ENCODE results near the gene FPR2. TPM values are rescaled to one million over a fixed set of nuclear protein-coding genes. Genes with fewer than 3 reads are reported as not detected.
A peak's percentile ranks its signal among the peaks of the same experiment; 100 is the strongest.
"Not testable (repeated sequence)": the region's sequence is repeated elsewhere in the genome, so short reads cannot be mapped to it uniquely, and the experiment has no call there.

Gene FPR2
- polyA plus RNA-seq, 6 donors from 2014 or later = 0.71 TPM; not detected in 5

DNA sequence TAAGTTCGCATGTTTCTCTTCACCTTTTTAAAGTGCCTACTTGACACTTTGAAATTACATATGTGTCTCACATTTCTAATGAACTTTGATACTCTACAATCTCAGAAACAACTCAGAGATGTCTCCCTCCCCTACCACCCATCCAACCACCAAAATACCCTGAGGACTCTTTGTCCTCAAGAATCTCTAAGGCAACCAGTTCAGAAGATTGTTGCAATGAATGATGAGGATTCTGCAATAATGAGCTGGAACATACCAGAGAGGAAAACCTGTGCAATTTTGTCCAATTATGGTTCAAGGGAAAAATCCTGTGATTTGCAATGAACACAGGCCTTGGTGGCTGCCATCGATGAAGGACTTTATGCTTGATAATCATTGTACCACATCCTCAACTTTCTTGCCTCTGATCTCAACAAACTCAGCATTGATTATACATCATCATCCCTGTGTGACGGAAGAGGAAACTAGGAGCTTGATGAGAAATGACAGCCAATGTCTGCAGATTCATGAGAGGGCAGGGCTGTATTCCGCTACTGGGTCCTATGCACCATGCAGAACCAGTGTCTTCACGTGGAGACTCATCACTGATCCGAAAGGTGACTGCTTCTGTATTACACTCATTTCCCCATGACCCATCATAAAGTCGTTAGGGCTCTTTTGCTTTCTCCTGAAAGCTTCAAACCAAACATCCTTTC lies 10.4 kb upstream of the FPR2 start:
- Mint-ChIP-seq H3K4me3 (peak overlapping the region in 1 of 8 donors; percentile 26), H3K27ac (no peak overlapping the region), H3K27me3 (peaks cover 6 to 20% (median 12%) of the 10 kb centered on the region in 3 donors), H3K36me3 (peaks cover 0 to 7% of the 10 kb centered on the region in 2 donors), H3K9me3 (peaks cover 0 to 11% (median 3%) of the 10 kb centered on the region in 7 donors), H3K4me1 (peaks cover 0 to 17% (median 11%) of the 10 kb centered on the region in 3 donors)
- DNase-seq = no peak
- no peak for ATAC-seq (ENCODE audit: low read depth in 2 of 2)

DNA sequence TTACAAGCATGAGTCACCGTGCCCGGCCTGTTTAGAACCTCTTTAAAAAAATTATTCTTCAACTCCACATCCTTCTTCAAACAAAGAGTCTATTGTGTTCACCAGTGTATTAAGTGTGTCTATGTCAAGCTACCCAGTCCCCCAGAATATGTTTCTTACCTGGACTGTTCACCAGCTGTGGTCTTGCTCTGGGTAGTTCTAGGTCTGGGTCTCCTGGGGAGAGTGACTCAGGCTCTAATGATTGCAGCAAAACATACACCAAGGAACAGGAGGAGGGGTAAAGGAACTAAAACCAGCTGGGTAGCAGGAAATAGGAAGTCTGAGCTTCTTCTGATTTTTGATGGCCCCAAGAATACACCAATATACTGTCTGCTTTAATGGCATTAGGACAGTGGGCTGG lies 9.3 kb upstream of the FPR2 start, which contains the start of gene FPR1:
Gene FPR1 (minus strand): TSS at position 224 of the 400 bp plus-strand sequence. CDS start 4,884 bp downstream, outside the sequence.
- peak within 1 kb of the TSS in 3 of 6 donors; percentile 66 to 85 (median 83) for H3K27ac Mint-ChIP-seq
- H3K4me1 Mint-ChIP-seq = peaks cover 0 to 17% (median 11%) of the 10 kb centered on the region in 3 donors
- peaks cover 10 to 21% (median 19%) of the 10 kb centered on the region in 3 donors for H3K27me3 Mint-ChIP-seq
- H3K9me3 Mint-ChIP-seq = peaks cover 0 to 16% (median 10%) of the 10 kb centered on the region in 7 donors
- peak within 1 kb of the TSS in 5 of 8 donors; percentile 6 to 29 (median 17) for H3K4me3 Mint-ChIP-seq
- peak; percentile 81 to 99 for ATAC-seq (ENCODE audit: low read depth in 2 of 2)
- peaks cover 0 to 7% of the 10 kb centered on the region in 2 donors for H3K36me3 Mint-ChIP-seq
- DNase-seq = peak; percentile 26

- ATAC-seq (ENCODE audit: low read depth in 2 of 2) (no peak), DNase-seq (no peak)
- H3K9me3 Mint-ChIP-seq = peaks cover 0 to 20% (median 10%) of the 10 kb centered on the region in 7 donors
- peaks cover 0 to 17% (median 11%) of the 10 kb centered on the region in 3 donors for H3K4me1 Mint-ChIP-seq
- no peak overlapping the region for H3K4me3 Mint-ChIP-seq
- no peak overlapping the region for H3K27ac Mint-ChIP-seq
- peaks cover 11 to 22% (median 15%) of the 10 kb centered on the region in 3 donors for H3K27me3 Mint-ChIP-seq
- H3K36me3 Mint-ChIP-seq = peaks cover 0 to 7% of the 10 kb centered on the region in 2 donors
Observed at GRCh38 chr19:51754109-51754508, 6.9 kb upstream of the FPR2 start.

DNA sequence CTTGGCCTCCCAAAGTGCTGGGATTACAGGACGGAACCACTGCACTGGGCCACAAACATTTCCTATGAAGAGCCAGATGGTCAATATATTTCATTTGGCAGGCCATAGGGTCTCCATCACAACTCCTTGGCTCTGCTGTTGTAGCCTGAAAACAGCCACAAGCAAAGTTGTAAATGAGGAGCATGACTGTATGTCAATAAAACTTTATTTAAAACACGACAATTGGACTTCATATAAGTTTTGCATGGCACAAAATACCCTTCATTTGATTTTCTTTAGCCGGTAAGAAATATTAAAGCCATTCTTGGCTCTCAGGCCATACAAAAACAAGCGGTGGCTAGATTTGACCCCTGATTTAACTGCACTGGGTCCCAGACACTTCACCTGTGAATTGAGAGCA lies 6.2 kb upstream of the FPR2 start:
- H3K27me3 Mint-ChIP-seq = peaks cover 11 to 22% (median 17%) of the 10 kb centered on the region in 3 donors
- no peak overlapping the region for H3K27ac Mint-ChIP-seq
- H3K36me3 Mint-ChIP-seq = peaks cover 0 to 7% of the 10 kb centered on the region in 2 donors
- no peak overlapping the region for H3K4me3 Mint-ChIP-seq
- peaks cover 0 to 22% (median 12%) of the 10 kb centered on the region in 7 donors for H3K9me3 Mint-ChIP-seq
- DNase-seq (no peak), ATAC-seq (ENCODE audit: low read depth in 2 of 2) (no peak)
- H3K4me1 Mint-ChIP-seq = peaks cover 0 to 17% (median 11%) of the 10 kb centered on the region in 3 donors

- ATAC-seq (ENCODE audit: low read depth in 2 of 2) (no peak), DNase-seq (no peak)
- peaks cover 13 to 22% (median 19%) of the 10 kb centered on the region in 3 donors for H3K27me3 Mint-ChIP-seq
- no peak overlapping the region for H3K4me3 Mint-ChIP-seq
- H3K36me3 Mint-ChIP-seq = peaks cover 0 to 7% of the 10 kb centered on the region in 2 donors
- peaks cover 0 to 17% (median 11%) of the 10 kb centered on the region in 3 donors for H3K4me1 Mint-ChIP-seq
- H3K9me3 Mint-ChIP-seq = peaks cover 0 to 24% (median 13%) of the 10 kb centered on the region in 7 donors
- no peak overlapping the region for H3K27ac Mint-ChIP-seq
Observed at GRCh38 chr19:51755571-51755970, 5.4 kb upstream of the FPR2 start.

GRCh38 chr19:51761696-51762095 lies 716 bp downstream of the FPR2 start:
- no peak for ATAC-seq (ENCODE audit: low read depth in 2 of 2)
- H3K27ac Mint-ChIP-seq = no peak overlapping the region

DNA sequence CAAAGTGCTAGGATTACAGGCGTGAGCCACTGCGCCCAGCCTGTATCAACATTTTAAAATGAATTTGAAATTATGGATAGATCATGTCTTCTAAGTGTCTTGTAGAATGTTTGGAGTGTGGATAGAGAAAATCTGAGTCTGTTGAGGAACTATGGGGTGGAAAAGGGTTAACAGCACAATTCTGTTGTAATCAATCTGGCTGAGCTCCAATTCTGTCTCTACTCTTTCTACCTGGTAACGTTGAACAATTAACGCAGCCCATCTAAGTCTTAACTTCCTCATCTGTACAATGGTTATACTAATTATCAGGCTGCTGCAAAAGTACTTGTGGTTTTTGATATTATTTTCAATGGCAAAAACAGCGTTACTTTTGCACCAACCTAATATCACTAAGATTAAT lies 4.1 kb downstream of the FPR2 start:
- Mint-ChIP-seq H3K36me3 (peaks cover 5 to 8% of the 10 kb centered on the region in 2 donors), H3K27me3 (peaks cover 19 to 58% (median 42%) of the 10 kb centered on the region in 3 donors), H3K4me3 (no peak overlapping the region), H3K4me1 (peaks cover 0 to 6% (median 5%) of the 10 kb centered on the region in 3 donors), H3K9me3 (peaks cover 0 to 8% (median 0%) of the 10 kb centered on the region in 7 donors), H3K27ac (no peak overlapping the region)
- ATAC-seq (ENCODE audit: low read depth in 2 of 2) (no peak), DNase-seq (no peak)

More at GRCh38 chr19:51761696-51762095, 716 bp downstream of the FPR2 start:
- no peak overlapping the region for H3K4me3 Mint-ChIP-seq
- no peak for DNase-seq
- peaks cover 5 to 8% of the 10 kb centered on the region in 2 donors for H3K36me3 Mint-ChIP-seq
- H3K4me1 Mint-ChIP-seq = peaks cover 0 to 6% (median 5%) of the 10 kb centered on the region in 3 donors
- H3K27me3 Mint-ChIP-seq = peaks cover 17 to 40% (median 39%) of the 10 kb centered on the region in 3 donors
- peaks cover 0 to 16% (median 7%) of the 10 kb centered on the region in 7 donors for H3K9me3 Mint-ChIP-seq

GRCh38 chr19:51766461-51766860 lies 5.5 kb downstream of the FPR2 start:
- peaks cover 0 to 8% (median 0%) of the 10 kb centered on the region in 7 donors for H3K9me3 Mint-ChIP-seq
- DNase-seq (no peak), ATAC-seq (ENCODE audit: low read depth in 2 of 2) (no peak)
- peaks cover 21 to 55% (median 43%) of the 10 kb centered on the region in 3 donors for H3K27me3 Mint-ChIP-seq
- peaks cover 0 to 7% (median 5%) of the 10 kb centered on the region in 3 donors for H3K4me1 Mint-ChIP-seq
- no peak overlapping the region for H3K4me3 Mint-ChIP-seq
- peaks cover 5 to 8% of the 10 kb centered on the region in 2 donors for H3K36me3 Mint-ChIP-seq
- H3K27ac Mint-ChIP-seq = no peak overlapping the region

GRCh38 chr19:51771376-51772130 lies 10.6 kb downstream of the FPR2 start:
- no peak overlapping the region for H3K4me3 Mint-ChIP-seq
- peaks cover 38 to 60% (median 51%) of the 10 kb centered on the region in 3 donors for H3K27me3 Mint-ChIP-seq
- H3K4me1 Mint-ChIP-seq = peaks cover 0 to 5% (median 0%) of the 10 kb centered on the region in 3 donors
- peaks cover 6 to 19% (median 7%) of the 10 kb centered on the region in 7 donors for H3K9me3 Mint-ChIP-seq
- DNase-seq = no peak
- H3K36me3 Mint-ChIP-seq = peaks cover 0 to 11% of the 10 kb centered on the region in 2 donors
- no peak overlapping the region for H3K27ac Mint-ChIP-seq
- no peak for ATAC-seq (ENCODE audit: low read depth in 2 of 2)

- ATAC-seq (ENCODE audit: low read depth in 2 of 2) = no peak
- H3K9me3 Mint-ChIP-seq = peaks cover 7 to 23% (median 9%) of the 10 kb centered on the region in 7 donors
- H3K27me3 Mint-ChIP-seq = peaks cover 41 to 74% (median 59%) of the 10 kb centered on the region in 3 donors
- no peak overlapping the region for H3K4me3 Mint-ChIP-seq
- H3K4me1 Mint-ChIP-seq = peaks cover 0 to 8% (median 4%) of the 10 kb centered on the region in 3 donors
- DNase-seq = no peak
- peak overlapping the region in 1 of 6 donors; percentile 26 for H3K27ac Mint-ChIP-seq
- H3K36me3 Mint-ChIP-seq = peaks cover 0 to 15% of the 10 kb centered on the region in 2 donors
Observed at GRCh38 chr19:51772977-51773376, 12.0 kb downstream of the FPR2 start.

DNA sequence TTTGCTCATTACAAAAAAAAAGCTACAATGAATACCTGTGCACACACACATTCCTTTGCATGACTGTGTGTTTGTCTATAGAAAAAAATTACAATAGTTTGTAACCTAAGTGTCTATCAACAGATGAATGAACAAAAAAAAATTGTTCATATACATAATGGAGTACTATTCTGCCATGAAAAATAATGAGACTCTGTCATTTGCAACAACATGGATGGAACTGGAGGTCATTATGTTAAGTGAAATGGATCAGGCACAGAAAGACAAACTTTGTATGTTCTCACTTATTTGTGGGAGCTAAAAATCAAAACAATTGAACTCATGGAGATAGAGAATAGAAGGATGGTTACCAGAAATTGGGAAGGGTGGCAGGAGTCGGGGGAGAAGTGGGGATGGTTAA lies 15.6 kb downstream of the FPR2 start:
- peaks cover 0 to 15% of the 10 kb centered on the region in 2 donors for H3K36me3 Mint-ChIP-seq
- not testable (repeated sequence) for DNase-seq; ATAC-seq (ENCODE audit: low read depth in 2 of 2); H3K4me3 Mint-ChIP-seq; H3K27ac Mint-ChIP-seq; H3K4me1 Mint-ChIP-seq
- peaks cover 7 to 23% (median 9%) of the 10 kb centered on the region in 7 donors for H3K9me3 Mint-ChIP-seq
- peaks cover 49 to 87% (median 66%) of the 10 kb centered on the region in 3 donors for H3K27me3 Mint-ChIP-seq

GRCh38 chr19:51777570-51778462 lies 16.8 kb downstream of the FPR2 start:
- peak; percentile 26 for DNase-seq
- Mint-ChIP-seq H3K36me3 (peaks cover 0 to 13% of the 10 kb centered on the region in 2 donors), H3K4me1 (peaks cover 0 to 7% (median 6%) of the 10 kb centered on the region in 3 donors), H3K9me3 (peaks cover 5 to 11% (median 7%) of the 10 kb centered on the region in 7 donors), H3K27ac (no peak overlapping the region), H3K27me3 (peaks cover 53 to 85% (median 62%) of the 10 kb centered on the region in 3 donors), H3K4me3 (no peak overlapping the region)
- ATAC-seq (ENCODE audit: low read depth in 2 of 2) = peak; percentile 57 to 74
